ENCODE data around the gene TANGO2. TPM values are rescaled to one million over a fixed set of nuclear protein-coding genes. Genes with fewer than 3 reads are reported as not detected.

The TANGO2 gene
- total RNA-seq, 3 donors from 2014 or later, result 17.5 to 29.7 (median 27.6) TPM

DNA sequence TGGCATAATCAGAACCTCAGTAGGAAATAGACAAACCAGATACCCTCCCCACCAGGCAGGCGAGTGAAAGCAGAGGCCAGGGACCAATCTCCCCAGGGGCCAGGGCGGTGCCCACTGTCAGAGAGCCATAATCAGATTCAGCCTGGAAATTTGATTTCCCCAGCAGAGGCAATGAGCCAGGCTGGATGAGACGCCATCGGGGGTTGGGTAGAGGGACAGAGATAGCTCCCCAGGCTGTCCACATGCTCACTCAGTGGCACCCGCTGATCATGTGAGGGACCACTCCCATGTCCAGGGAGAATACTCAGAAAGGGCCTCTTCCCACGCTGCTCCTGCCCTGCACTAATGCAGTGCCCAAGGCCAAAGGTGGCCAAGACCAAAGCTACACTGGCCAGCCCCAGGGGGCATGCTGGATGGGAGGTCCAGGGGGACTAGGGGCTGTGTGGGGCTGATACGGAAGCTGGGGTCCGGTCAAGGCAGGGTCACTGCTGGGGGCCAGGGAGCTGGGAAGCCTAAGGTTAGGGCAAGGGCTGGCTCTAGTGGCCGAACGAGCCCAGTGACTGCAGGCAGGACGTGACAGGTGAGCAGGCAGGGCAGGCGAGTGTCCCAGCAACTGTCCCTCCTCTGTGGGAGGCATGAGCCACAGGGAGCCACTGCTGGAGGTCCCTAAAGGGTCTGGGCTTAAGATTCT lies 24.1 kb upstream of the TANGO2 start:
- Histone ChIP-seq H3K4me3 (no peak overlapping the region), H3K36me3 (ENCODE audit: low read depth) (no peaks in the 10 kb centered on the region), H3K9me3 (no peaks in the 10 kb centered on the region), H3K4me1 (ENCODE audit: low read depth) (no peaks in the 10 kb centered on the region)
- DNase-seq (peak in 2 of 3 donors; percentile 14 to 33), ATAC-seq (no peak)
- intact Hi-C loops (cut with DNase I, micrococcal nuclease), result no loop called here
- TF ChIP-seq, protein P1, sequence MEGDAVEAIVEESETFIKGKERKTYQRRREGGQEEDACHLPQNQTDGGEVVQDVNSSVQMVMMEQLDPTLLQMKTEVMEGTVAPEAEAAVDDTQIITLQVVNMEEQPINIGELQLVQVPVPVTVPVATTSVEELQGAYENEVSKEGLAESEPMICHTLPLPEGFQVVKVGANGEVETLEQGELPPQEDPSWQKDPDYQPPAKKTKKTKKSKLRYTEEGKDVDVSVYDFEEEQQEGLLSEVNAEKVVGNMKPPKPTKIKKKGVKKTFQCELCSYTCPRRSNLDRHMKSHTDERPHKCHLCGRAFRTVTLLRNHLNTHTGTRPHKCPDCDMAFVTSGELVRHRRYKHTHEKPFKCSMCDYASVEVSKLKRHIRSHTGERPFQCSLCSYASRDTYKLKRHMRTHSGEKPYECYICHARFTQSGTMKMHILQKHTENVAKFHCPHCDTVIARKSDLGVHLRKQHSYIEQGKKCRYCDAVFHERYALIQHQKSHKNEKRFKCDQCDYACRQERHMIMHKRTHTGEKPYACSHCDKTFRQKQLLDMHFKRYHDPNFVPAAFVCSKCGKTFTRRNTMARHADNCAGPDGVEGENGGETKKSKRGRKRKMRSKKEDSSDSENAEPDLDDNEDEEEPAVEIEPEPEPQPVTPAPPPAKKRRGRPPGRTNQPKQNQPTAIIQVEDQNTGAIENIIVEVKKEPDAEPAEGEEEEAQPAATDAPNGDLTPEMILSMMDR (IDR thresholded peaks at IDR 0.05), result no peak

GRCh38 chr22:19997561-19998231 lies 23.2 kb upstream of the TANGO2 start:
- no peaks in the 10 kb centered on the region for H3K36me3 ChIP-seq (ENCODE audit: low read depth)
- DNase-seq (peak in 2 of 3 donors; percentile 14 to 28), ATAC-seq (peak; percentile 10)
- H3K4me1 ChIP-seq (ENCODE audit: low read depth), result no peaks in the 10 kb centered on the region
- H3K4me3 ChIP-seq, result no peak overlapping the region
- intact Hi-C loops (cut with DNase I, micrococcal nuclease), result no loop called here
- TF ChIP-seq, protein P1 (IDR thresholded peaks at IDR 0.05), result no peak
- no peaks in the 10 kb centered on the region for H3K9me3 ChIP-seq

DNA sequence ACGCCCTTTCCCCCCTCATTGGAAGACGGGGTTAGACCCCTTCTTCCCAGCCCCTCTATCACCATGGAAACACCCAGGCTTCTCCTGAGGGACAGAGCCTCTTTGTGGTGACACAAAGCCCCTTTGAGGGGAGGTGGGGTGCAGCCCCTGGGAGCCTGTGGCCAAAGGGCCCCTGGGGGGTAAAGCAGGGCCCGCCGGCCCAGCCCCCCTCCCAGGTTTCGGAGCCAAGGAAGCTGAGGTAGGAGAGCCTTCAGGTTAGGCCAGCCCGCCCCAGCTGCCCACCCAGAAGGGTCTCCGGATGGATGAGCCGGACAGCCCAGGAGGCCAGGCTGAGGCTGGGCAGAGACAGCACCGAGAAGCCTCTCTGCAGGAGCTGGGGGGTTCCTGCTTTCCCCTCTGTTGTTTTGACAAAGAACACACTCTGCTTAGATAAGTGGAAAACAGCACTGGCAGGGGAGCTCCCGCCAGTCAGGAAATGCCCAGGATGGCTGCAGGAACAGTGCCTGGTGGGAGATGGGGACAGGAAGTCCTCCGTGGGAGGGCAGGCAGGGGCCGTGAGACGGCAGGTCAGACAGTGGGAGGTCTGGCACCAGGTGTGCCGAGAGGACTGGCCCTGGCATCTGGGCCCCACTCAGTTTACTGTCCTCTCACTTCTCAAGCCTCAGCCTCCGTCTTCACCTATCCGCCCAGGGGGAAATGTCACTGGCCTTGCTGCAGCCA lies 22.5 kb upstream of the TANGO2 start:
- DNase-seq, result peak in 2 of 3 donors; percentile 18 to 29
- no peak overlapping the region for H3K4me3 ChIP-seq
- no peak for ATAC-seq
- H3K4me1 ChIP-seq (ENCODE audit: low read depth), result no peaks in the 10 kb centered on the region
- TF ChIP-seq, protein P1 (IDR thresholded peaks at IDR 0.05), result no peak
- intact Hi-C loops (cut with DNase I, micrococcal nuclease), result no loop called here
- H3K36me3 ChIP-seq (ENCODE audit: low read depth), result no peaks in the 10 kb centered on the region
- peaks cover 2% of the 10 kb centered on the region for H3K9me3 ChIP-seq

DNA sequence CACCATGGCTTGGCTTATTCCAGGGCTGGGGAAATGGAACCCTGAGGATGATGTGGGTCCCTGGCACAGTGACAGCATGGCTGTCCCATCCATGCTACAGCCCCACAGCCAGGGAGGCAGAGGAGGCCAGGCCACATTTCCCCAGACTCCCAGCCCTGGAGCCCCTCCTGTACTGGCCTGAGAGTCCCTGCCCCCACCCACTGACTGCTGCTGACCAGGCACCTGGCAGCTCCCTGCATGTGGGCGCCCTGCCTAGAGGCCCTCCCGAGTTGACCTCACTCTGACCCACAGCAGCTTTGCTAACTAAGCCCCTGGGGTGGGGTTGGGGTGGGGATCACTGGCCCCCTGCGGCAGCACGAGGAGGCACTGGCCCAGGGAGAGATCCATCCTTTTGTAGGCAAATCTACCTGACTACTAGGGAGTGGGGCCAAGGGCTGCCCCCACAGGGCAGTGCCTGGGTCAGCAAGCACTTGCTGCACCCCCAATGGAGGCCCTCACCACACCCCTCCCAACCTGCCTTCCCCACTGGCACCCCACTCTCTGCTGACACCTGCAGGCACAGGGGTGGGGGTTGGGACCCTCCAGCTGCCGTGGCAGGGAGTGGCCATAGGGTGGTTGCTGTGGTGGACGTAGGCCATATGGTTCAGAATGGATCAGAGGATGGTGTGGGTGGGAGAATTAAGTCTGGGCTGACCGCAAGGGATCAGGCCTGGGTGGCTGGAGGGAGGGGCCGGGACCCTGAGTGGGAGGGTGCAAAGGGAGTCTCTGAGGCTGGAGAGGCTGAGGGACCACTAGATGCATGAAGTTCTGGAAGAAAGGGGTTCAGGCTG lies 21.7 kb upstream of the TANGO2 start:
- DNase-seq (peak in 2 of 3 donors; percentile 20 to 39), ATAC-seq (no peak)
- Histone ChIP-seq H3K4me1 (ENCODE audit: low read depth) (no peaks in the 10 kb centered on the region), H3K9me3 (peaks cover 5% of the 10 kb centered on the region), H3K36me3 (ENCODE audit: low read depth) (no peaks in the 10 kb centered on the region), H3K4me3 (no peak overlapping the region)
- TF ChIP-seq, protein P1 (IDR thresholded peaks at IDR 0.05), result no peak
- intact Hi-C loops (cut with DNase I, micrococcal nuclease), result no loop called here

Measured in mucosa of descending colon (tissue), 3 donors.